ENCODE measurements around the gene SLC39A7.

SLC39A7 gene

DNA sequence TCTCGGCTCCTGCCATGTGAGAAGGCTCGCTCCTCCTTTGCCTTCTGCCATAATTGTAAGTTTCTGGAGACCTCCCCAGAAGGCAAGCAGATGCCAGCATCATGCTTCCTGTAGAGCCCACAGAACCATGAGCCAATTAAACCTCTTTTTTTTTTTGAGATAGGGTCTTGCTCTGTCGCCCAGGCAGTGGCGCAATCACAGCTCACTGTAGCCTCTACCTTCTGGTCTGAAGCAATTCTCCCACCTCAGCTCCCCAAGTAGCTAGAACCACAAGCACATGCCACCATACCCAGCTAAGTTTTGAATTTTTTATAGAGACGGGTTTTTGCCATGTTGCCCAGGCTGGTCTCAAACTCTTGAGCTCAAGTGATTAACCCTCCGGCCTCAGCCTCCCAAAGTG lies 36.2 kb downstream of the SLC39A7 start:
- H3K4me3 ChIP-seq (ENCODE audit: control insufficient read depth, low read depth, low read length): no peak overlapping the region
- TF ChIP-seq, protein P1, sequence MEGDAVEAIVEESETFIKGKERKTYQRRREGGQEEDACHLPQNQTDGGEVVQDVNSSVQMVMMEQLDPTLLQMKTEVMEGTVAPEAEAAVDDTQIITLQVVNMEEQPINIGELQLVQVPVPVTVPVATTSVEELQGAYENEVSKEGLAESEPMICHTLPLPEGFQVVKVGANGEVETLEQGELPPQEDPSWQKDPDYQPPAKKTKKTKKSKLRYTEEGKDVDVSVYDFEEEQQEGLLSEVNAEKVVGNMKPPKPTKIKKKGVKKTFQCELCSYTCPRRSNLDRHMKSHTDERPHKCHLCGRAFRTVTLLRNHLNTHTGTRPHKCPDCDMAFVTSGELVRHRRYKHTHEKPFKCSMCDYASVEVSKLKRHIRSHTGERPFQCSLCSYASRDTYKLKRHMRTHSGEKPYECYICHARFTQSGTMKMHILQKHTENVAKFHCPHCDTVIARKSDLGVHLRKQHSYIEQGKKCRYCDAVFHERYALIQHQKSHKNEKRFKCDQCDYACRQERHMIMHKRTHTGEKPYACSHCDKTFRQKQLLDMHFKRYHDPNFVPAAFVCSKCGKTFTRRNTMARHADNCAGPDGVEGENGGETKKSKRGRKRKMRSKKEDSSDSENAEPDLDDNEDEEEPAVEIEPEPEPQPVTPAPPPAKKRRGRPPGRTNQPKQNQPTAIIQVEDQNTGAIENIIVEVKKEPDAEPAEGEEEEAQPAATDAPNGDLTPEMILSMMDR (IDR thresholded peaks at IDR 0.05; ENCODE audit: control insufficient read depth, insufficient read depth, low read depth, low read length, missing control alignments): no peak
- DNase-seq (ENCODE audit: low read depth): no peak

DNA sequence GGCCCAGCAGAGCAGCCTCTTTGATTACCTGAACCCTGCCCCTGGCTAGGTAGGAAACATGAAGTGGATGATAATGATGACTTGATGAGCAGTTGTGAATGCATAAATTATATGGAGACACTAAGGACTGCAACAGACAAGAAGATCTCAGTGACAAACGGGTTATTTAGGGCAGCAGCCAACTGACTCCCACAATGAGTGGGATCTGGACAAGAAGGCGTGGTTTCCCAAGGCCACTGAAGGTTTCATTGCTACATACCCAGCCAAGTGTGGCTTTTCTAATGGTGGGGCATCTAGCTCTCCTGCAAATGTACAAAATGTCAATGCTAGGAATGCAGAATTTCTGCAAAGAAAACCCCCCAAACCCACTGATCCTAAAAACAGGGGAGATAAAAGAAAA lies 37.1 kb downstream of the SLC39A7 start:
- no peak overlapping the region for H3K4me3 ChIP-seq (ENCODE audit: control insufficient read depth, low read depth, low read length)
- TF ChIP-seq, protein P1 (IDR thresholded peaks at IDR 0.05; ENCODE audit: control insufficient read depth, insufficient read depth, low read depth, low read length, missing control alignments): no peak
- no peak for DNase-seq (ENCODE audit: low read depth)

DNA sequence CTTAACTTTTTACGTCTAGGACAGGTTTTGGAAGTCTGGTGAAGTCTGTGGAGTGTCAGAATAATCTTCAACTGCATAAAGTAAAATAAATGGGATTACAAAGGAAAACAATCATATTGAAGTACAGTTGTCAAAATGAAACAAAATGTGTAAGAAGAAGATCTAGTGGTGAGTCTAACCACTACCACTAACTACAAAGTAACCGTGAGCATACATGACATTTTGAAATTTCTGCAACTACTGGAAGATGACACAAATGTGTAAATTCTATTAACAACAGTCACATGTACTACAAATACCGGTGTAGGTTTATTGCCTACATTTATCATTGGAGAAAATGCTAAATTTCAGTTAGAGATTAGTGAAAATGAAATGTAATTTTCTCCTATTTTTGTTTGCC lies 41.3 kb downstream of the SLC39A7 start:
- H3K4me3 ChIP-seq (ENCODE audit: control insufficient read depth, low read depth, low read length): no peak overlapping the region
- TF ChIP-seq, protein P1 (IDR thresholded peaks at IDR 0.05; ENCODE audit: control insufficient read depth, insufficient read depth, low read depth, low read length, missing control alignments): no peak
- DNase-seq (ENCODE audit: low read depth): no peak

DNA sequence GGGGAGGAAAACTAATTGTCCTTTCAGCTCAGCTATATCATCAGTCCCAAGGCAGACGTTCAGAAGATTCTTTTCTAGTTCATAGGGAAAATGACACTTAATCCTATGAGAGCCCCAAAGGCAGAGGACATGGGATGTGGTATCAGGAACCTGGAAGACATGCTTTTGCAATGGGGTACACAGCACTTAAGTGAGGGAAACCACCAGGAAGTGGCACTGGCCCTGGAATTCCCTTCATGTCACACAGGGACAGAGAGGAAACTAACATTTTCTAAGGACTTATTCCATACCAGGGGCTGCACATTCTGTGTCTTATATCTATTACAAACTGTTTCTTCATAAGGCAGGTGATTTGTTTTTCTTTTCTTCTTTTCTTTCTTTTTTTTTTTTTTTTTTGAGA lies 42.8 kb downstream of the SLC39A7 start:
- H3K4me3 ChIP-seq (ENCODE audit: control insufficient read depth, low read depth, low read length): no peak overlapping the region
- TF ChIP-seq, protein P1 (IDR thresholded peaks at IDR 0.05; ENCODE audit: control insufficient read depth, insufficient read depth, low read depth, low read length, missing control alignments): no peak
- DNase-seq (ENCODE audit: low read depth): no peak

DNA sequence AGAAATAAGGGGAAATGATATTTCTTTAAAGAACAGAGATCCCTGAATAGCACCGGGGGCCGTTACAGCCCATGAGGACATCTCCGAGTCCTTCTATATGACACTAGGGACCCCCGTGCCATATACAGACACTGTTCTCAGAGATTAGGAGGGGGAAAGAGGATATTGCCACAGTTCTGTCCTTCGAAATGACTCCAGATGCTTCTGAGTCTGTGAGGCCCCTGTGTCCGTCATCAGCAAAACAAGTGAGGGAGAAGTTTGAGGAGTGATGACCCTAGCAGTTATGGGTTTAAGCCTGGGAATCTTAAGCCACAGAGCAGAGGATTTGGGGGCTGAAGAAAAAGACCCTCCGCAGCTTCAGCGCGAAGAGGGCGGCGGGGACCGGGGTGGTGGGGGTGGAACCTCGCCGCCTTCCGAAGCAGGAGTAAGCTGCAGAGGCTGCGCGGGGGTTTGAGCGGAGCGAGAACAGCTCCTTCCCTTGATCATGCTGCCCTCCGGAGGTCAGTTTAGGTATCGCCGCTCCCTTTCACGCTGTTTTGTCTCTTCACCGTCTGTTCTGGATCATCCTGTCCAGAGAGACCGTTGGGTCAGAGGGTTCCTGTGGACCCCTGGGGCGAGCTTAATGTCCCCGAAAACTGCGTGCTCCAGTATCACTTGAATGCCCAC lies 47.4 kb downstream of the SLC39A7 start:
- DNase-seq (ENCODE audit: low read depth): no peak
- TF ChIP-seq, protein P1 (IDR thresholded peaks at IDR 0.05; ENCODE audit: control insufficient read depth, insufficient read depth, low read depth, low read length, missing control alignments): peak; percentile 88
- peak overlapping the region; percentile 60 for H3K4me3 ChIP-seq (ENCODE audit: control insufficient read depth, low read depth, low read length)

DNA sequence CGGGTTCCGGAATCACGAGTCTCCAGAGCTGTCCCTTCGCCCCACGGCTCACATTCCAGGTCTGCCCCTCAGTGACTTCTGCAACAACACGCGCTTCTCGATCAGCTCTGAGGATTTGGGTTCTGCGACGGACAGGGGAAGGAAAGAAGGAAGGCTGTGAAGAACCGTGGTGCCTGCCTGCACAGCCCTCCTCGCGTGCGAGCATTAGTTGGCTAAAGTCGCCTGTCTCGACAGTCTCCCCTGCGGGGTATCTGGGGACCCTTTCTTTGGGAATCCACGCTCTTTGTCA lies 47.9 kb downstream of the SLC39A7 start:
- TF ChIP-seq, protein P1 (IDR thresholded peaks at IDR 0.05; ENCODE audit: control insufficient read depth, insufficient read depth, low read depth, low read length, missing control alignments): no peak
- DNase-seq (ENCODE audit: low read depth): no peak
- peak overlapping the region; percentile 60 for H3K4me3 ChIP-seq (ENCODE audit: control insufficient read depth, low read depth, low read length)

Measured in AG09309 (cell line).